Loucy (cell line): Measurements from ENCODE around the gene VAT1L.

Source experiments
- H2AFZ ChIP-seq: fragments of 200-600 bp; sonication (generic); 2 replicates; pipeline ENCODE4 v1.6.0; 2016; ENCODE audit warnings: antibody characterized with exemption, mild to moderate bottlenecking, low read length, moderate library complexity
- H3F3A ChIP-seq: fragments of 200-600 bp; 2 replicates; pipeline ENCODE4 v1.6.0; 2016; ENCODE audit warnings: antibody characterized with exemption, low read depth, mild to moderate bottlenecking
- H3K27me3 ChIP-seq: fragments of 200-600 bp; sonication (generic); 2 replicates; pipeline ENCODE4 v1.6.1; 2014; ENCODE audit warnings: low read length, mild to moderate bottlenecking; ENCODE audit not compliant: insufficient read depth, poor library complexity, severe bottlenecking
- H3K36me3 ChIP-seq: fragments of 200-600 bp; sonication (generic); 2 replicates; pipeline ENCODE4 v1.6.1; 2016; ENCODE audit warnings: low read length; ENCODE audit not compliant: insufficient read depth
- H3K4me1 ChIP-seq: fragments of 200-600 bp; sonication (generic); 2 replicates; pipeline ENCODE4 v1.5.1; 2014; ENCODE audit warnings: low read length, mild to moderate bottlenecking; ENCODE audit not compliant: insufficient read depth, poor library complexity, severe bottlenecking
- H3K4me2 ChIP-seq: fragments of 200-600 bp; sonication (generic); 2 replicates; pipeline ENCODE4 v1.6.0; 2014; ENCODE audit warnings: antibody characterized with exemption, low read length, low read depth, mild to moderate bottlenecking; ENCODE audit not compliant: poor library complexity, severe bottlenecking
- H3K4me3 ChIP-seq: fragments of 200-600 bp; sonication (generic); 2 replicates; pipeline ENCODE4 v1.5.1; 2014; ENCODE audit warnings: low read length, mild to moderate bottlenecking, mixed read lengths; ENCODE audit not compliant: poor library complexity, severe bottlenecking
- H3K79me2 ChIP-seq: fragments of 200-600 bp; sonication (generic); 2 replicates; pipeline ENCODE4 v1.6.1; 2014; ENCODE audit warnings: low read length; ENCODE audit not compliant: insufficient read depth
- H3K9ac ChIP-seq: fragments of 200-600 bp; sonication (generic); 2 replicates; pipeline ENCODE4 v1.6.0; 2014; ENCODE audit warnings: mild to moderate bottlenecking, low read depth, low read length, moderate library complexity; ENCODE audit not compliant: poor library complexity, severe bottlenecking
- H3K9me2 ChIP-seq: fragments of 200-600 bp; sonication (generic); replicated peaks from 2 replicates; pipeline ENCODE4 v1.6.1; 2016; ENCODE audit warnings: low read depth, low read length, mixed read lengths
- H3K9me3 ChIP-seq: fragments of 200-600 bp; sonication (generic); 2 replicates; pipeline ENCODE4 v1.6.1; 2014; ENCODE audit warnings: mild to moderate bottlenecking, antibody characterized with exemption, low read length, low read depth; ENCODE audit not compliant: insufficient read depth
- H4K20me1 ChIP-seq: fragments of 200-600 bp; sonication (generic); 2 replicates; pipeline ENCODE4 v1.6.0; 2014; ENCODE audit warnings: antibody characterized with exemption, low read length, mild to moderate bottlenecking; ENCODE audit not compliant: insufficient read depth, poor library complexity, severe bottlenecking
- CTCF ChIP-seq: fragments of 200-600 bp; sonication (generic); conservative IDR thresholded peaks from 2 replicates; pipeline ENCODE4 v1.5.1; 2014; ENCODE audit warnings: mild to moderate bottlenecking, antibody characterized with exemption, low read length
- EZH2phosphoT487 ChIP-seq: fragments of 200-600 bp; IDR thresholded peaks from 2 replicates; pipeline ENCODE4 v1.6.1; 2018; ENCODE audit warnings: antibody characterized with exemption, mild to moderate bottlenecking, moderate library complexity, borderline replicate concordance

VAT1L gene

GRCh38 chr16:77744141-77744540, 44.2 kb upstream of the VAT1L start:
- H3K79me2 ChIP-seq, result no peaks in the 10 kb centered on the region
- no peaks in the 10 kb centered on the region for H3K9me2 ChIP-seq
- H3K4me1 ChIP-seq, result no peaks in the 10 kb centered on the region
- no peaks in the 10 kb centered on the region for H3K9me3 ChIP-seq
- no peaks in the 10 kb centered on the region for H4K20me1 ChIP-seq
- H3K4me2 ChIP-seq, result no peak overlapping the region
- no peaks in the 10 kb centered on the region for H3K36me3 ChIP-seq
- H3K27me3 ChIP-seq, result no peaks in the 10 kb centered on the region
- no peak overlapping the region for H3K4me3 ChIP-seq
- H2AFZ ChIP-seq, result no peak overlapping the region
- TF ChIP-seq EZH2phosphoT487 (no peak), CTCF (no peak)
- no peaks in the 10 kb centered on the region for H3F3A ChIP-seq
- no peak overlapping the region for H3K9ac ChIP-seq

- H3K9me2 ChIP-seq, result no peaks in the 10 kb centered on the region
- no peaks in the 10 kb centered on the region for H3K4me1 ChIP-seq
- H3K4me3 ChIP-seq, result no peak overlapping the region
- no peaks in the 10 kb centered on the region for H4K20me1 ChIP-seq
- no peak overlapping the region for H3K9ac ChIP-seq
- H2AFZ ChIP-seq, result no peak overlapping the region
- H3K79me2 ChIP-seq, result no peaks in the 10 kb centered on the region
- TF ChIP-seq EZH2phosphoT487, result no peak
- no peak for TF ChIP-seq CTCF
- no peak overlapping the region for H3K4me2 ChIP-seq
- no peaks in the 10 kb centered on the region for H3K27me3 ChIP-seq
- no peaks in the 10 kb centered on the region for H3K9me3 ChIP-seq
- H3K36me3 ChIP-seq, result no peaks in the 10 kb centered on the region
- H3F3A ChIP-seq, result no peaks in the 10 kb centered on the region
These were observed 42.4 kb upstream of the VAT1L start for GRCh38 chr16:77745972-77746371.

- H2AFZ ChIP-seq, result no peak overlapping the region
- no peaks in the 10 kb centered on the region for H3K9me2 ChIP-seq
- H3K9ac ChIP-seq, result no peak overlapping the region
- no peaks in the 10 kb centered on the region for H3K36me3 ChIP-seq
- H3F3A ChIP-seq, result no peaks in the 10 kb centered on the region
- no peaks in the 10 kb centered on the region for H3K9me3 ChIP-seq
- H3K27me3 ChIP-seq, result no peaks in the 10 kb centered on the region
- no peaks in the 10 kb centered on the region for H3K4me1 ChIP-seq
- H3K79me2 ChIP-seq, result no peaks in the 10 kb centered on the region
- no peaks in the 10 kb centered on the region for H4K20me1 ChIP-seq
- TF ChIP-seq CTCF (no peak), EZH2phosphoT487 (no peak)
- no peak overlapping the region for H3K4me3 ChIP-seq
- no peak overlapping the region for H3K4me2 ChIP-seq
These were observed 39.9 kb upstream of the VAT1L start for GRCh38 chr16:77748421-77749005.
